NCI-H82 treated with DMSO at 0.1 percent for 48 hours (cell line): ENCODE results near the gene KRTAP9-1.
"Not testable (repeated sequence)": the region's sequence is repeated elsewhere in the genome, so short reads cannot be mapped to it uniquely, and the experiment has no call there.

Source experiments
- DNase-seq: peaks from one replicate; lab custom pipeline; 2025; ENCODE audit not compliant: unreplicated experiment; lab: John Stamatoyannopoulos, UW

The KRTAP9-1 gene

GRCh38 chr17:41189837-41190318 is at the start of gene KRTAP9-1:
KRTAP9-1 (plus strand) TSS chr17:41189887; CDS start chr17:41189887, 0 bp downstream.
- not testable (repeated sequence) for DNase-seq

GRCh38 chr17:41140360-41141131 is 49.1 kb upstream of the KRTAP9-1 start, which contains the start of gene KRTAP4-6:
KRTAP4-6 (minus strand) TSS chr17:41140544; CDS start chr17:41140487, 57 bp downstream.
- no peak for DNase-seq

- no peak for DNase-seq
Observed at GRCh38 chr17:41141361-41141760, 48.3 kb upstream of the KRTAP9-1 start.

GRCh38 chr17:41144846-41145245 is 44.8 kb upstream of the KRTAP9-1 start:
- no peak for DNase-seq

- no peak for DNase-seq
Observed at GRCh38 chr17:41145261-41145660, 44.4 kb upstream of the KRTAP9-1 start.

- DNase-seq: no peak
Observed at GRCh38 chr17:41147531-41148204, 42.0 kb upstream of the KRTAP9-1 start.

- not testable (repeated sequence) for DNase-seq
Observed at GRCh38 chr17:41148971-41149651, 40.6 kb upstream of the KRTAP9-1 start.

GRCh38 chr17:41149652-41149985 is 40.1 kb upstream of the KRTAP9-1 start, which contains the start of gene KRTAP4-5:
KRTAP4-5 (minus strand) TSS chr17:41149825; CDS start chr17:41149767, 58 bp downstream.
- no peak for DNase-seq

GRCh38 chr17:41150026-41150425 is 39.7 kb upstream of the KRTAP9-1 start:
- DNase-seq: no peak

GRCh38 chr17:41151525-41151924 is 38.2 kb upstream of the KRTAP9-1 start:
- DNase-seq: no peak

- no peak for DNase-seq
Observed at GRCh38 chr17:41153856-41154255, 35.8 kb upstream of the KRTAP9-1 start.

GRCh38 chr17:41160190-41160589 is 29.5 kb upstream of the KRTAP9-1 start:
- DNase-seq: not testable (repeated sequence)

GRCh38 chr17:41160648-41161047 is 29.0 kb upstream of the KRTAP9-1 start, which contains the start of gene KRTAP4-4:
KRTAP4-4 (minus strand) TSS chr17:41160748; CDS start chr17:41160691, 57 bp downstream.
- DNase-seq: no peak

GRCh38 chr17:41163828-41164227 is 25.9 kb upstream of the KRTAP9-1 start:
- DNase-seq: no peak

- DNase-seq: no peak
Observed at GRCh38 chr17:41167561-41167960, 22.1 kb upstream of the KRTAP9-1 start.

- DNase-seq: no peak
Observed at GRCh38 chr17:41168121-41168520, 21.6 kb upstream of the KRTAP9-1 start, which contains the start of gene KRTAP4-3. KRTAP4-3 (minus strand) TSS chr17:41168221; CDS start chr17:41168172, 49 bp downstream.

- DNase-seq: no peak
Observed at GRCh38 chr17:41171886-41172285, 17.8 kb upstream of the KRTAP9-1 start.

- no peak for DNase-seq
Observed at GRCh38 chr17:41176744-41177387, 12.8 kb upstream of the KRTAP9-1 start.

GRCh38 chr17:41177727-41178271 is 11.9 kb upstream of the KRTAP9-1 start, which contains the start of gene KRTAP4-2:
KRTAP4-2 (minus strand) TSS chr17:41178221; CDS start chr17:41178164, 57 bp downstream.
- no peak for DNase-seq

GRCh38 chr17:41178341-41178740 is 11.3 kb upstream of the KRTAP9-1 start:
- DNase-seq: no peak
